Lower lobe of right lung (tissue), 2 donors: ENCODE results near the gene SRPRA. TPM values are rescaled to one million over a fixed set of nuclear protein-coding genes. Genes with fewer than 3 reads are reported as not detected.
"Not testable (repeated sequence)": the region's sequence is repeated elsewhere in the genome, so short reads cannot be mapped to it uniquely, and the experiment has no call there.

ENCODE experiments used
- ATAC-seq, 2 donors: fragments of 200-7000 bp; cut with Tn5 transposase; one replicate each; pipeline ENCODE4 v1.9.1; 2020 to 2022; ENCODE audit warnings: mild to moderate bottlenecking in 2 of 2, moderate library complexity in 2 of 2
- DNase-seq: peaks from one replicate; pipeline ENCODE4 v3.0.0-alpha.2; 2020
- H3K27ac ChIP-seq: fragments of 200-600 bp; one replicate; pipeline ENCODE4 v1.8.0; 2022
- H3K27me3 ChIP-seq: fragments of 200-600 bp; one replicate; pipeline ENCODE4 v1.8.0; 2022; ENCODE audit warnings: low read depth
- H3K36me3 ChIP-seq: fragments of 200-600 bp; one replicate; pipeline ENCODE4 v1.8.0; 2022; ENCODE audit warnings: mild to moderate bottlenecking
- H3K4me1 ChIP-seq: fragments of 200-600 bp; one replicate; pipeline ENCODE4 v1.8.0; 2022
- H3K4me3 ChIP-seq: fragments of 200-600 bp; one replicate; pipeline ENCODE4 v1.8.0; 2022; ENCODE audit warnings: mild to moderate bottlenecking
- H3K9me3 ChIP-seq: fragments of 200-600 bp; one replicate; pipeline ENCODE4 v1.8.0; 2022
- CTCF ChIP-seq: fragments of 200-600 bp; IDR thresholded peaks from one replicate; pipeline ENCODE4 v1.8.0; 2022; ENCODE audit warnings: antibody characterized with exemption, mild to moderate bottlenecking
- intact Hi-C: fragments of 100-400 bp; cut with DNase I; formaldehyde crosslinking; loops from one replicate; pipeline ENCODE4 v1.11.0; 2022
- total RNA-seq: library from RNA; stranded (reverse); fragmentation: NEBNext Ultra II Directional; extraction: Animal tissue kit (Norgen Biotek cat#: 25700); gene quantifications from one replicate; pipeline ENCODE4 v1.2.1, GENCODE V29; 2021
- donor health status: DM: no; HTN: yes; CAD: no; lungs with severe emphysema.

SRPRA gene
- total RNA-seq, 1 donor from 2014 or later, result 108 TPM

- DNase-seq (no peak), ATAC-seq (no peak)
- H3K27ac ChIP-seq, result no peak overlapping the region
- no peak for TF ChIP-seq CTCF
- H3K36me3 ChIP-seq, result peaks cover 78% of the 10 kb centered on the region
- intact Hi-C loops, result no loop called here
- H3K4me3 ChIP-seq, result no peak overlapping the region
- peaks cover 9% of the 10 kb centered on the region for H3K4me1 ChIP-seq
- no peaks in the 10 kb centered on the region for H3K9me3 ChIP-seq
- no peaks in the 10 kb centered on the region for H3K27me3 ChIP-seq
Measured at GRCh38 chr11:126262216-126262615, 6.5 kb downstream of the SRPRA start.

- peaks cover 76% of the 10 kb centered on the region for H3K36me3 ChIP-seq
- DNase-seq, result no peak
- intact Hi-C loops, result no loop called here
Measured at GRCh38 chr11:126257764-126258163, 10.9 kb downstream of the SRPRA start.

GRCh38 chr11:126257144-126257543, 11.6 kb downstream of the SRPRA start:
- TF ChIP-seq CTCF, result no peak
- no peak overlapping the region for H3K4me3 ChIP-seq
- no peak for ATAC-seq
- peaks cover 5% of the 10 kb centered on the region for H3K4me1 ChIP-seq
- no peak overlapping the region for H3K27ac ChIP-seq
- intact Hi-C loops, result no loop called here
- H3K27me3 ChIP-seq, result no peaks in the 10 kb centered on the region
- peaks cover 74% of the 10 kb centered on the region for H3K36me3 ChIP-seq
- no peaks in the 10 kb centered on the region for H3K9me3 ChIP-seq
- DNase-seq, result no peak

More at GRCh38 chr11:126257764-126258163, 10.9 kb downstream of the SRPRA start:
- no peak overlapping the region for H3K4me3 ChIP-seq
- no peak overlapping the region for H3K27ac ChIP-seq
- no peaks in the 10 kb centered on the region for H3K27me3 ChIP-seq
- TF ChIP-seq CTCF, result no peak
- no peaks in the 10 kb centered on the region for H3K9me3 ChIP-seq
- no peak for ATAC-seq
- peaks cover 5% of the 10 kb centered on the region for H3K4me1 ChIP-seq

- ATAC-seq (no peak), DNase-seq (no peak)
- Histone ChIP-seq H3K9me3 (no peaks in the 10 kb centered on the region), H3K36me3 (peaks cover 73% of the 10 kb centered on the region), H3K27ac (no peak overlapping the region), H3K4me1 (peaks cover 5% of the 10 kb centered on the region), H3K27me3 (no peaks in the 10 kb centered on the region), H3K4me3 (no peak overlapping the region)
- TF ChIP-seq CTCF, result no peak
- intact Hi-C loops, result no loop called here
Measured at GRCh38 chr11:126256216-126256615, 12.5 kb downstream of the SRPRA start.

GRCh38 chr11:126255507-126255906, 13.2 kb downstream of the SRPRA start:
- H3K27ac ChIP-seq, DNase-seq, H3K4me1 ChIP-seq, H3K4me3 ChIP-seq, ATAC-seq, H3K9me3 ChIP-seq, intact Hi-C loops, H3K27me3 ChIP-seq: not testable (repeated sequence)
- peaks cover 74% of the 10 kb centered on the region for H3K36me3 ChIP-seq

GRCh38 chr11:126254819-126255218, 13.9 kb downstream of the SRPRA start:
- Histone ChIP-seq H3K36me3 (peaks cover 75% of the 10 kb centered on the region), H3K9me3 (no peaks in the 10 kb centered on the region), H3K4me1 (no peaks in the 10 kb centered on the region), H3K4me3 (no peak overlapping the region), H3K27me3 (no peaks in the 10 kb centered on the region), H3K27ac (no peak overlapping the region)
- no peak for TF ChIP-seq CTCF
- intact Hi-C loops, result no loop called here
- no peak for DNase-seq
- ATAC-seq, result no peak
